Endothelial cell of hepatic sinusoid (primary cell): ENCODE results near the gene CCSER2.

Source experiments
- in situ Hi-C: cut with HindIII; loops from 2 replicates; pipeline ENCODE4 v1.10.0; 2017; ENCODE audit warnings: low sequenced_read_pairs

The CCSER2 gene

GRCh38 chr10:84540022-84540616, 211.7 kb downstream of the CCSER2 start:
- in situ Hi-C loops, result no loop called here

- in situ Hi-C loops, result no loop called here
Measured at GRCh38 chr10:84540617-84541288, 212.4 kb downstream of the CCSER2 start.

- in situ Hi-C loops, result no loop called here
Measured at GRCh38 chr10:84541289-84541637, 212.9 kb downstream of the CCSER2 start.

GRCh38 chr10:84542522-84543490, 214.4 kb downstream of the CCSER2 start:
- in situ Hi-C loops, result no loop called here

- in situ Hi-C loops, result no loop called here
Measured at GRCh38 chr10:84543948-84544347, 215.6 kb downstream of the CCSER2 start.

GRCh38 chr10:84545651-84546050, 217.3 kb downstream of the CCSER2 start:
- in situ Hi-C loops, result no loop called here

GRCh38 chr10:84546609-84547008, 218.2 kb downstream of the CCSER2 start:
- in situ Hi-C loops, result no loop called here

- in situ Hi-C loops, result no loop called here
Measured at GRCh38 chr10:84547616-84548015, 219.2 kb downstream of the CCSER2 start.

GRCh38 chr10:84548869-84549268, 220.5 kb downstream of the CCSER2 start:
- in situ Hi-C loops, result no loop called here

- in situ Hi-C loops, result no loop called here
Measured at GRCh38 chr10:84549368-84550165, 221.2 kb downstream of the CCSER2 start.

- in situ Hi-C loops, result no loop called here
Measured at GRCh38 chr10:84550756-84551436, 222.5 kb downstream of the CCSER2 start.

GRCh38 chr10:84551437-84552120, 223.2 kb downstream of the CCSER2 start:
- in situ Hi-C loops, result no loop called here

GRCh38 chr10:84552478-84552877, 224.1 kb downstream of the CCSER2 start:
- in situ Hi-C loops, result no loop called here

- in situ Hi-C loops, result no loop called here
Measured at GRCh38 chr10:84562592-84562991, 234.2 kb downstream of the CCSER2 start.

GRCh38 chr10:84563355-84563754, 235.0 kb downstream of the CCSER2 start:
- in situ Hi-C loops, result no loop called here

GRCh38 chr10:84563868-84564267, 235.5 kb downstream of the CCSER2 start:
- in situ Hi-C loops, result no loop called here

- in situ Hi-C loops, result no loop called here
Measured at GRCh38 chr10:84565881-84566582, 237.6 kb downstream of the CCSER2 start.

GRCh38 chr10:84567133-84567532, 238.7 kb downstream of the CCSER2 start:
- in situ Hi-C loops, result no loop called here
